Stimulated activated CD8-positive, alpha-beta memory T cell treated with anti-CD3 and anti-CD28 coated beads, Interleukin-15, amount 100 ng/mL, for 1 hour (primary cell): ENCODE results near the gene LRIG1.
"Not testable (repeated sequence)": the region's sequence is repeated elsewhere in the genome, so short reads cannot be mapped to it uniquely, and the experiment has no call there.

Experiments
- DNase-seq: peaks from one replicate; pipeline ENCODE4 v3.0.0-alpha.2; 2020; ENCODE audit warnings: low read depth

Gene LRIG1

DNA sequence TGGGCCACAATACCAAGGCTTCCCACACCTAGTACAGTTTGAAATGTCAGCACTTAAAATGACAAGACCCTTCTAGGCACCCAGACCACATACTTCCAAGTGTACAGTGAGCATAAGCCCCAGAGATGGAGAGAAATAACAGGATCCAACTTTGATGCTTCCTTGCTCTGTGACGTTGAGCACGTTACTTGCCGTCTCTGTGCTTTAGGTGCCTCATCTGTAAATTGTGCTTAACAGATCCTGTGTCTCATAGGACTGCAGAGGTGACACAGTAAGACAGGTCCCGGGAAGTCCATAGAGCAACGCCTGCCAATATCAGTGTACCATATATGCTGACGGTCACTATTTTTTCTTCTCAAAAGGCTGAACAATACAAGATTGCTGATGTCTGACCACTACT is 59.1 kb downstream of the LRIG1 start:
- no peak for DNase-seq

DNA sequence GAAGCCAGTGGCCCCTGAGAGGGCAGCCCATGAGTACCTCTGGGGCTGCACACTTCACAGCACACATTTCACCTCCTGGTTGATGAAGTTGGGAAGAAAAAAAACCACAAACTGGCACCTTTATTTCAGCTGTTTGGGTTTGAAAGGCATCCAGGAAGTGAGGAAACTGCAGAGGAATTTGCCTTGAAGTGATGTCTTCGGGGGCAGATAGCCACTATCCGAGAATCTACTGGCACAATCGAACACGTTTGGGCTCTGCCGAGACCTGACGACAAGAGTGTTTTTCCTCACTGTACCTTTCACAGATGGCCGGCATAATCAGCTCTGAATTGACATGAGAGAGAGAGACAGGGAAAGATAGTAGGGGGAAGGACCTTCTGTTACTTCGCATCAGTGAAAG is 59.7 kb downstream of the LRIG1 start:
- no peak for DNase-seq

DNA sequence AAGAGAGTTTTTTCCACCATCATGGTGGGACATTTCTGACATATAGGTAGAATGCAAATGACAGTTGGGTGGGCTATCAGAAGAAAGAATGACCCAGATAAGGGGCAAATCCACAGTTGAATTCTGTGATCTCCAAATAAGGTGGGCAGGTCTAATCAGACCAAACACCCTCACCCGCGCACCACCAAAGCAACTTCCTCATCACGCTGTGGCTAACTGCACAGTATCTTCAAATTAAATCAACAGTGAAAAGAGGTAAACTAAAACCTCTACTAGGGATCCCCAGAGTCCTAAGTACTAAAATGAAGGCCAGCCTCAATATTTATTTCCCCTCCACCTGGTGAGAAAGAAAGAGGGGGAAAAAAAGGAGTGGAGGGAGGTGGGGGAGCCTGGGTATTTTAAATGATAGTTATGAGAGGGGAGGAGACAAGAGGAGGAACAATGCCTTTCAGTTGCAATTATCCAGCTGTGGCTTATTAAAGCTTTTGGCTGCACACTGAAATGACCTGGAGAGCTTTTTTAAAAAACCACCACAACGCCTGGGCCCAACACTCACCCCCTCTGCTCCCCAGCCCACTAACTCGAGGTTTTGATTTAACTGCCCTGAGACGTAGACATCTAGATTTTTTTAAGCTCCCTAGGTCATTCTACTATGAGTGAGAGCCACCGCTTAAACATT is 61.0 kb downstream of the LRIG1 start:
- no peak for DNase-seq

- no peak for DNase-seq
Measured at GRCh38 chr3:66438046-66438445, 62.8 kb downstream of the LRIG1 start.

GRCh38 chr3:66437341-66437929 is 63.4 kb downstream of the LRIG1 start:
- no peak for DNase-seq

GRCh38 chr3:66435989-66436388 is 64.8 kb downstream of the LRIG1 start:
- DNase-seq = no peak

DNA sequence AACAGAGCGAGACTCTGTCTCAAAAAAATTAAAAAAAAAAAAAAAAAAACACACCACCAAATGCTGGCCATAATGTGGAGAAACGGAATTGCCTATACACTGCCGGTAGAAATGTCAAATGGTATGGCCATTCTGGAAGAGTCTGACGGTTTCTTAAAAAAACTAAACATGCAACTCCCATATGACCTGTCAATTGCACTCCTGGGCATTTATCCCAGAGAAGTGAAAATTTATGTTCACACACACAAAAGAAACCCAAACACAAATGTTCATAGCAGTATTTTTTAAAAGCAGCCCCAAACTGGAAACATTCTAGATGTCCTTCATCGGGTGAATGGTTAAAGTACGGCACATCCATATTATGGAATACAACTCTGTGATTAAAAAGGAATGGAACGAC is 66.1 kb downstream of the LRIG1 start:
- no peak for DNase-seq

DNA sequence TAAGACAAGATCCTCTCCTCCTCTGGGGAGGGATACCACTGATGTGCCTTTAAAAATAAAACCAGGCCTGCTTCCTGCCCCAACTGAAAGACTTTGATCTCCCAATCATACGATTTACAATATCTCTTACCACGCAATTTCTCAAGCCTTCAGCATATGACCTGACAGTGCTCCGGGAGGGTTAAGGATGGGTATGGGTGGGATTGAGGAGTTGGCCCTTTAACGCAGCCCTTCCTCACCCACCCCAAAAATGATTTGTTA is 67.4 kb downstream of the LRIG1 start:
- DNase-seq = no peak

GRCh38 chr3:66432767-66433521 is 67.9 kb downstream of the LRIG1 start:
- DNase-seq = no peak

DNA sequence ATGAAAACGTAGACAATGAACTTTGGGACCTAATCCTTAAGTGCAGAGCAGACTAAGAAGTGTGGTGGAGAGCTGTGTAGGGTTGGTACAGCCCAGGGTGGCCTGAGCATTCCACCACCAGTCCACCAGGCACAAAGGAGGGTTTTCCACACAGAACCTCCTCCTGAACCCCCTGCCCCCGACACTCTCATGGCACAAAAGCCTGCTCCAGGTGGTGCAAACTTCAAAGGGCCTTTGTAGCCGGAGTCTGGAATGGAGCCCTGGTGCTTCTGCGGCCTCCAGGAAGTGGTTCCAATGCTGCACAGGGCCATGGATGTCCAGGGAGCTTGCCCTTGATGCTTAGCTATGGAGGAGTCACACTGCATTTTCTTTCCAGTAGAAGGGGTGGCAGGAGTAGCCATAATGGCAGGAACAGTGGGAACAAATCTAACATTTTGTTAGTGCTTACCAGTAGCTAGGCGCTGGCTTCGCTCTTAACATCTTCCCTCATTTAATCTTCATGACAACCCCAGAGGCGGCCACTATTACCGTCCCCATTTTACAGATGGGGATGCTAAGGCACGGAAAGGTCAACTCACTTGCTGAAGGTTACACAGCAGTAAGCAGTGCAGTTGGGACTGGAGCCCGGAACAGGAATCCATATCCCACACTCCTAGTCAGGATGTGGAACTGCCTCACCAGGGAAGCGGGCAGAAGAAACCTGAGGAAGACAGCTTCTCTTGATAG is 68.6 kb downstream of the LRIG1 start:
- no peak for DNase-seq

GRCh38 chr3:66431494-66431893 is 69.3 kb downstream of the LRIG1 start:
- DNase-seq = no peak

GRCh38 chr3:66430876-66431275 is 69.9 kb downstream of the LRIG1 start:
- DNase-seq = no peak

- DNase-seq = no peak
Measured at GRCh38 chr3:66428733-66429132, 72.1 kb downstream of the LRIG1 start.

GRCh38 chr3:66427951-66428474 is 72.8 kb downstream of the LRIG1 start:
- no peak for DNase-seq

GRCh38 chr3:66427352-66427751 is 73.5 kb downstream of the LRIG1 start:
- DNase-seq = no peak

DNA sequence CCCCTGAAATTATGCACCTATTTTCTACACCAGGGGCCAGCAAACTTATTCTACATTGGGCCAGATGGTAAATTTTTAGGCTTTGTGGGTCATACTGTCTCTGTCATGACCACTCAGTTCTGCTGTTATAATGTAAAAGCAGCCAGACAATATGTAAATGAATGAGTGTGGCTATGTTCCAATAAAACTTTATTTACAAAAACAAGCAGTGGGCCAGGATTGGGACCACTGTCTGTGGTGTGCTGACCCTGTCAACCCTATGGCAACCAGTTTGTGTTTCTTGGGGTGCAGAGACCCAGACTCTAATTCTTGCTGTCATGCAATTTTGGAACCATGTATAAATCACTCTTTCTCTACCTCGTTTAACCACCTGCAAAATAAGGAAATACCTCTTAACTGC is 74.7 kb downstream of the LRIG1 start:
- no peak for DNase-seq

DNA sequence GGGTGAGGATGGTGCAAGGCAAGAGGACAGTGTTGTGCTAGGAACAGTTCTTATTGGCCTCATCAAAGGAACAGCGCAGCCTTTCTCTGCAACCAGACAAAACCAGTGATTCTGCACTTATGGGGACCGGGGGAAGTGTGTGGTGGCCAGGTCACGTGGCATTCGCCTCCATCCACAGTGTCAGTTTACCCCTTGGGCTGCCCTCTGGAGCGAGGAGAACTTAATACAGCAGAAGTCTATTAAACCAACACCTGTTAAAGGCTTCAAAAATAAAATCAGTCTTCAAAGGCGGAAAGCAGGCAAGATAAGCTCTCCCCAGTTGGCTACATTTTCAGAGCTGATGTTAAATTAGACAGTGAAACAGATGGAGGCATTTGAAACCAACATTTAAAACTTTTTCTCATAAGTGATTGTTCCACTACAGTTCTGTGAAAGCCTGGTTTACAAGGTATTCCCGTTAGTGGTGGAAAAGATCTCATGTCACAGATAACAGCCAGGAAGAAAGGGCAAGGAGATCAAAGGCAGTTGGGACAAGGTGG is 75.2 kb downstream of the LRIG1 start:
- DNase-seq = no peak

- no peak for DNase-seq
Measured at GRCh38 chr3:66425032-66425431, 75.8 kb downstream of the LRIG1 start.

GRCh38 chr3:66423791-66424190 is 77.0 kb downstream of the LRIG1 start:
- DNase-seq = no peak

DNA sequence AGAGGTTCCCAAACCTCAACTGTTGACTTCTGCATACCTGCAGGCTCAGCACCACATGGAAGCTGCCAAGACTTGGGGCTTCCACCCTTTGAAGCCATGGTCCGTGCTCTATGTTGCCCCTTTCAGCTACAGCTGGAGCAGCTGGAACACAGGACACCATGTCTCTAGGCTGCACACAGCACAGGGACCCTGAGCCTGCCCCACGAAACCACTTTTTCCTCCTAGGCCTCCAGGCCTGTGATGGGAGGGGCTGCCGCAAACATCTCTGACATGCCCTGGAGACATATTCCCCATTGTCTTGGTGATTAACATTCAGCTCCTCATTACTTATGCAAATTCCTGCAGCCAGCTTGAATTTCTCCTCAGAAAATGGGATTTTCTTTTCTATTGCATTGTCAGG is 78.9 kb downstream of the LRIG1 start:
- not testable (repeated sequence) for DNase-seq

- not testable (repeated sequence) for DNase-seq
Measured at GRCh38 chr3:66421144-66421543, 79.7 kb downstream of the LRIG1 start.

DNA sequence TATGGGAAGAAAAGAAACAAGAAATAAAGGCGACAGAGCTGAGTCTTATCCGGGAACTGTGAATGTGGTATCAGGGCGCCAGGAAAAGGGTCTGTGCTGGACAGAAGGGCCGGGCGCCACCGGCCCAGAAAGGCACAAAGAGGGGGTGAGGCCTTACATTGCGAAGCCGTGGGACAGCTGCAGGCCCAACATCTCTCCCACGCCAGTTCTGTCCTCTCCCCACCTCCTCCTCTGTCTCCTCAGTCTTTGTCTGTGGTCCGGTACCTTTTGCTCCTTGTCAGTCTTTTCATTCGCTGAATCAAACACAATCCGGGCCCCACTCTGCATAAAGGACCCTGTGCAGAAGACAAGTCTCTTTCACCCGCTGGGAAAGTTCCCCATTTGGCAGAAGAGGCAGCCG is 81.8 kb downstream of the LRIG1 start:
- no peak for DNase-seq
